Lung (tissue), 12 donors: ENCODE measurements around the gene DYNC1LI2. TPM values are rescaled to one million over a fixed set of nuclear protein-coding genes. Genes with fewer than 3 reads are reported as not detected.

Source experiments
- ATAC-seq: fragments of 200-7000 bp; cut with Tn5 transposase; one replicate; pipeline ENCODE4 v1.9.1; 2020; ENCODE audit warnings: moderate number of reproducible peaks; ENCODE audit not compliant: insufficient read depth, low FRiP score
- DNase-seq, 3 donors: peaks; one replicate each; pipeline ENCODE4 v3.0.0-alpha.2; 2013 to 2017
- H3K27ac ChIP-seq, 2 donors: one replicate each; pipeline ENCODE4 v1.5.1; 2013; ENCODE audit warnings: mild to moderate bottlenecking in 2 of 2, moderate library complexity in 2 of 2, control low read depth in 1 of 2, inconsistent platforms in 1 of 2, low read depth in 1 of 2, low read length in 1 of 2
- H3K27me3 ChIP-seq, 3 donors: one replicate each; pipeline ENCODE4 v1.5.1; 2013; ENCODE audit warnings: low read length in 2 of 3; ENCODE audit not compliant: control insufficient read depth in 3 of 3, insufficient read depth in 3 of 3
- H3K36me3 ChIP-seq, 4 donors: one replicate each; pipeline ENCODE4 v1.5.1; 2013; ENCODE audit warnings: low read length in 4 of 4, mild to moderate bottlenecking in 1 of 4, moderate library complexity in 1 of 4; ENCODE audit not compliant: control insufficient read depth in 4 of 4, insufficient read depth in 4 of 4
- H3K4me1 ChIP-seq, 5 donors: one replicate each; pipeline ENCODE4 v1.5.1; 2013; ENCODE audit warnings: low read length in 5 of 5, mild to moderate bottlenecking in 2 of 5, moderate library complexity in 1 of 5; ENCODE audit not compliant: control insufficient read depth in 5 of 5, insufficient read depth in 5 of 5
- H3K4me3 ChIP-seq: one replicate; pipeline ENCODE4 v1.5.1; 2013; ENCODE audit warnings: mild to moderate bottlenecking, control low read depth, moderate library complexity
- H3K9ac ChIP-seq, 2 donors: one replicate each; pipeline ENCODE4 v1.5.1; 2013; ENCODE audit warnings: low read length in 2 of 2, control low read depth in 1 of 2; ENCODE audit not compliant: insufficient read depth in 1 of 2
- H3K9me3 ChIP-seq, 4 donors: one replicate each; pipeline ENCODE4 v1.5.1; 2013; ENCODE audit warnings: low read length in 3 of 4, mild to moderate bottlenecking in 1 of 4, moderate library complexity in 1 of 4; ENCODE audit not compliant: control insufficient read depth in 4 of 4, insufficient read depth in 3 of 4
- CTCF ChIP-seq: IDR thresholded peaks from 2 replicates; pipeline ENCODE4 v1.5.1; 2012; ENCODE audit warnings: mild to moderate bottlenecking; ENCODE audit errors: control extremely low read depth, extremely low read depth
- WGBS, 2 donors: extraction: QIAGEN DNeasy Blood & Tissue Kit; methylation state at CpG; one replicate each; pipeline ENCODE4 v1.1.7; 2013; 5-methylcytosine and 5-hydroxymethylcytosine counted together
- polyA plus RNA-seq, 2 donors: library from polyadenylated mRNA; stranded (reverse); fragments of 200-250 nt; gene quantifications; one replicate each; pipeline ENCODE4 v1.2.1, GENCODE V29; 2013
- total RNA-seq, 2 donors: library from RNA; depleted of rRNA in 1 of 2; stranded (reverse); fragments of >200 nt in 1 of 2; gene quantifications; one replicate each; pipeline ENCODE4 v1.2.1, GENCODE V29; 2014 to 2021
- donor health status: control.
- donor health status: control.
- donor health status: Bipolar disorder and iron deficiency.
- donor health status: healthy.
- donor health status: DM: yes; HTN: yes; CAD: no.

The DYNC1LI2 gene
- total and polyA plus RNA-seq, 4 donors = 40.7 to 147 (median 94.6) TPM

- no peak for ATAC-seq
- H3K9ac ChIP-seq = no peak overlapping the region
- no peak for TF ChIP-seq CTCF
- H3K36me3 ChIP-seq = no peaks in the 10 kb centered on the region
- H3K27me3 ChIP-seq = peaks cover 0 to 2% (median 0%) of the 10 kb centered on the region in 3 donors
- 67 to 78% methylated on average over 3 of the region's 3 CpGs for WGBS, 2 donors
- DNase-seq = no peak
- no peaks in the 10 kb centered on the region for H3K4me1 ChIP-seq
- no peaks in the 10 kb centered on the region for H3K9me3 ChIP-seq
- no peak overlapping the region for H3K27ac ChIP-seq
- H3K4me3 ChIP-seq = no peak overlapping the region
Measured at GRCh38 chr16:66790130-66790733, 38.8 kb upstream of the DYNC1LI2 start.

GRCh38 chr16:66787427-66787826 lies 36.0 kb upstream of the DYNC1LI2 start:
- H3K9me3 ChIP-seq = no peaks in the 10 kb centered on the region
- H3K27ac ChIP-seq = no peak overlapping the region
- no peaks in the 10 kb centered on the region for H3K4me1 ChIP-seq
- DNase-seq (no peak), ATAC-seq (no peak)
- H3K27me3 ChIP-seq = peaks cover 0 to 2% (median 0%) of the 10 kb centered on the region in 3 donors
- TF ChIP-seq CTCF = no peak
- no peak overlapping the region for H3K9ac ChIP-seq
- no peaks in the 10 kb centered on the region for H3K36me3 ChIP-seq
- H3K4me3 ChIP-seq = no peak overlapping the region
- WGBS, 2 donors = 96 to 98% methylated on average over 2 of the region's 2 CpGs

- peaks cover 0 to 2% (median 0%) of the 10 kb centered on the region in 3 donors for H3K27me3 ChIP-seq
- ATAC-seq (no peak), DNase-seq (no peak)
- no peaks in the 10 kb centered on the region for H3K36me3 ChIP-seq
- H3K4me1 ChIP-seq = no peaks in the 10 kb centered on the region
- H3K9ac ChIP-seq = no peak overlapping the region
- no peaks in the 10 kb centered on the region for H3K9me3 ChIP-seq
- no peak overlapping the region for H3K4me3 ChIP-seq
- no peak for TF ChIP-seq CTCF
- 96% methylated on average over 3 of the region's 3 CpGs for WGBS, 2 donors
- H3K27ac ChIP-seq = no peak overlapping the region
Measured at GRCh38 chr16:66786551-66786950, 35.1 kb upstream of the DYNC1LI2 start.

GRCh38 chr16:66776457-66776856 lies 25.0 kb upstream of the DYNC1LI2 start:
- no peak for DNase-seq

More at GRCh38 chr16:66776457-66776856, 25.0 kb upstream of the DYNC1LI2 start:
- Histone ChIP-seq H3K4me3 (no peak overlapping the region), H3K9me3 (no peaks in the 10 kb centered on the region), H3K27me3 (no peaks in the 10 kb centered on the region), H3K27ac (no peak overlapping the region), H3K9ac (no peak overlapping the region), H3K4me1 (no peaks in the 10 kb centered on the region), H3K36me3 (no peaks in the 10 kb centered on the region)
- TF ChIP-seq CTCF = no peak
- no peak for ATAC-seq
